Stomach (tissue), 9 donors: ENCODE data around the gene MMP25. TPM values are rescaled to one million over a fixed set of nuclear protein-coding genes. Genes with fewer than 3 reads are reported as not detected.
"Not testable (repeated sequence)": the region's sequence is repeated elsewhere in the genome, so short reads cannot be mapped to it uniquely, and the experiment has no call there.

Experiments
- DNase-seq, 2 donors: peaks; one replicate each; pipeline versions ENCODE4 v3.0.0 to v3.0.0-alpha.2; 2013 to 2019
- H3K27ac ChIP-seq, 5 donors: fragments of 200-600 bp in 4 of 5; sonication (generic) in 4 of 5; one replicate each; pipeline ENCODE4 v1.5.1; 2013 to 2019; ENCODE audit warnings: mild to moderate bottlenecking in 1 of 5, moderate library complexity in 1 of 5
- H3K27me3 ChIP-seq, 3 donors: fragments of 200-600 bp; sonication (generic); one replicate each; pipeline ENCODE4 v1.5.1; 2017 to 2019; ENCODE audit warnings: mixed run types in 1 of 3
- H3K36me3 ChIP-seq, 4 donors: fragments of 200-600 bp; sonication (generic); 1 replicate in 3 of 4; 2 replicates in 1 of 4; pipeline ENCODE4 v1.5.1; 2016 to 2019
- H3K4me1 ChIP-seq, 4 donors: fragments of 200-600 bp; sonication (generic); one replicate each; pipeline ENCODE4 v1.5.1; 2016 to 2019
- H3K4me3 ChIP-seq, 4 donors: fragments of 200-600 bp; sonication (generic) in 3 of 4; one replicate each; pipeline ENCODE4 v1.5.1; 2016 to 2019; ENCODE audit warnings: mild to moderate bottlenecking in 1 of 4
- H3K9me3 ChIP-seq, 4 donors: fragments of 200-600 bp; sonication (generic); one replicate each; pipeline ENCODE4 v1.5.1; 2016 to 2019
- CTCF ChIP-seq, 7 experiments: fragments of 450-650 bp in 4 of 7; fragments of 200-600 bp in 3 of 7; sonication (generic) in 3 of 7; IDR thresholded peaks; one replicate each; pipeline ENCODE4 v1.5.1; 2016 to 2019; ENCODE audit warnings: antibody characterized with exemption in 7 of 7, control low read depth in 2 of 7, mild to moderate bottlenecking in 1 of 7
- EP300 ChIP-seq: sonication (generic); formaldehyde crosslinking; IDR thresholded peaks from one replicate; pipeline ENCODE4 v1.6.1; 2017; ENCODE audit warnings: antibody characterized with exemption
- POLR2A ChIP-seq, 4 donors: fragments of 450-650 bp; IDR thresholded peaks; one replicate each; pipeline ENCODE4 v1.6.1; 2016; ENCODE audit warnings: antibody characterized with exemption in 4 of 4, control low read depth in 2 of 4, mild to moderate bottlenecking in 1 of 4, moderate library complexity in 1 of 4
- POLR2AphosphoS5 ChIP-seq, 3 donors: sonication (generic); formaldehyde crosslinking; IDR thresholded peaks; one replicate each; pipeline ENCODE4 v1.6.1; 2016; ENCODE audit warnings: antibody characterized with exemption in 3 of 3
- WGBS, 5 donors: extraction: QIAGEN DNeasy Blood & Tissue Kit in 3 of 5; methylation state at CpG; one replicate each; pipeline versions ENCODE4 v1.1.5 to v1.1.7; 2013 to 2018; 5-methylcytosine and 5-hydroxymethylcytosine counted together
- intact Hi-C: fragments of 100-400 bp; cut with DNase I; formaldehyde crosslinking; loops from one replicate; pipeline ENCODE4 v1.15.1; 2023; ENCODE audit warnings: low total_unique reads
- polyA plus RNA-seq, 3 donors: library from polyadenylated mRNA; stranded (reverse); fragments of 200-250 nt; gene quantifications; one replicate each; pipeline ENCODE4 v1.2.3, GENCODE V29; 2013
- total RNA-seq, 5 donors: library from RNA; depleted of rRNA; stranded (reverse); fragments of >200 nt; gene quantifications; one replicate each; pipeline versions ENCODE4 v1.1.0 to v1.2.3, GENCODE V29; 2014 to 2016
- donor health status: healthy with polysubstance abuse.
- donor health status: Bipolar disorder and iron deficiency.
- donor health status: healthy.

Gene MMP25
- total and polyA plus RNA-seq, 8 donors: 0.48 to 2.9 (median 1.1) TPM; not detected in 3

- WGBS, 5 donors: 16 to 36% (median 20%) methylated on average over 4 of the region's 4 CpGs
- peaks cover 11 to 29% (median 13%) of the 10 kb centered on the region in 4 donors for H3K4me1 ChIP-seq
- intact Hi-C loops: no loop called here
- H3K36me3 ChIP-seq: peaks cover 0 to 12% (median 0%) of the 10 kb centered on the region in 4 donors
- TF ChIP-seq POLR2AphosphoS5 (IDR thresholded peaks at IDR 0.05) (no peak), EP300 (no peak), POLR2A (IDR thresholded peaks at IDR 0.05) (no peak), CTCF (IDR thresholded peaks at IDR 0.05) (no peak)
- DNase-seq: no peak
- peaks cover 6 to 61% (median 38%) of the 10 kb centered on the region in 3 donors for H3K27me3 ChIP-seq
- H3K9me3 ChIP-seq: no peaks in the 10 kb centered on the region
- H3K4me3 ChIP-seq: peak overlapping the region in 1 of 4 donors; percentile 25
- H3K27ac ChIP-seq: peak overlapping the region in 2 of 5 donors; percentile 20 to 59
Measured at GRCh38 chr16:3051009-3051408, 4.6 kb downstream of the MMP25 start.

- no peak for TF ChIP-seq CTCF (IDR thresholded peaks at IDR 0.05)
- no peak for TF ChIP-seq POLR2AphosphoS5 (IDR thresholded peaks at IDR 0.05)
- no peak for TF ChIP-seq EP300
- no peak for TF ChIP-seq POLR2A (IDR thresholded peaks at IDR 0.05)
- no peaks in the 10 kb centered on the region for H3K9me3 ChIP-seq
- intact Hi-C loops: no loop called here
- H3K4me1 ChIP-seq: peaks cover 7 to 24% (median 8%) of the 10 kb centered on the region in 4 donors
- H3K27me3 ChIP-seq: peaks cover 4 to 56% (median 34%) of the 10 kb centered on the region in 3 donors
- peak overlapping the region in 2 of 5 donors; percentile 20 to 59 for H3K27ac ChIP-seq
- WGBS, 5 donors: 55 to 76% (median 73%) methylated on average over 9 of the region's 9 CpGs
- peaks cover 0 to 12% (median 0%) of the 10 kb centered on the region in 4 donors for H3K36me3 ChIP-seq
- no peak overlapping the region for H3K4me3 ChIP-seq
- no peak for DNase-seq
Measured at GRCh38 chr16:3051494-3051893, 5.1 kb downstream of the MMP25 start.

GRCh38 chr16:3052571-3053329 is 6.4 kb downstream of the MMP25 start:
- WGBS, 5 donors: 66 to 90% (median 81%) methylated on average over 8 to 11 of the region's 12 CpGs
- H3K27ac ChIP-seq: peak overlapping the region in 2 of 5 donors; percentile 20 to 59
- peaks cover 0 to 12% (median 2%) of the 10 kb centered on the region in 4 donors for H3K36me3 ChIP-seq
- H3K27me3 ChIP-seq: peaks cover 0 to 44% (median 22%) of the 10 kb centered on the region in 3 donors
- H3K4me3 ChIP-seq, intact Hi-C loops, H3K9me3 ChIP-seq, DNase-seq: not testable (repeated sequence)
- H3K4me1 ChIP-seq: peaks cover 0 to 27% (median 2%) of the 10 kb centered on the region in 4 donors

DNA sequence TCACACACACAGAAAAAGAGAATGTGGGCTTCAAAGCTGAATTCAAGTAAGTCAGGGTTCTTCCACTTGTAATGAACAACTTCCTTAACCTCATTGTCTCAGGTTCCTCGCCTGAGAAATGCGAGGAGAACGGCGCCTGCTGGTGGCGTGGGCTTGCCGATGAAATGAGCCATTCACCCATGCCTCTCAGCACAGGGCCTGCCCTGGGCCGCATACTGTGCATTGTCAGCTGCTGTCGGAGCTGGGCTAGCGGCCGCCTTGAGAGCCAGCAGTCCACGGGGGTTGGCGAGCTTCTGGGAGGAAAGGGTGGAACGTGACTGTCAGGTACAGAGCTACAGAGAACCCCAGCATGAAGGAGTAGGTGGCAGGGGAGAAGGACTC is 7.0 kb downstream of the MMP25 start:
- H3K36me3 ChIP-seq: peaks cover 0 to 12% (median 2%) of the 10 kb centered on the region in 4 donors
- WGBS, 5 donors: 85 to 100% (median 88%) methylated on average over 1 to 12 of the region's 13 CpGs
- H3K4me3 ChIP-seq, DNase-seq, H3K9me3 ChIP-seq, intact Hi-C loops: not testable (repeated sequence)
- H3K4me1 ChIP-seq: peaks cover 5 to 32% (median 8%) of the 10 kb centered on the region in 4 donors
- peak overlapping the region in 2 of 5 donors; percentile 20 to 27 for H3K27ac ChIP-seq
- peaks cover 0 to 44% (median 18%) of the 10 kb centered on the region in 3 donors for H3K27me3 ChIP-seq

- H3K27me3 ChIP-seq: peaks cover 0 to 28% (median under 1%) of the 10 kb centered on the region in 3 donors
- no peak overlapping the region for H3K4me3 ChIP-seq
- TF ChIP-seq EP300 (no peak), CTCF (IDR thresholded peaks at IDR 0.05) (no peak), POLR2A (IDR thresholded peaks at IDR 0.05) (no peak), POLR2AphosphoS5 (IDR thresholded peaks at IDR 0.05) (no peak)
- WGBS, 5 donors: 72 to 80% (median 79%) methylated on average over 17 of the region's 17 CpGs
- peaks cover 14 to 49% (median 23%) of the 10 kb centered on the region in 4 donors for H3K4me1 ChIP-seq
- peaks cover 0 to 12% (median 2%) of the 10 kb centered on the region in 4 donors for H3K36me3 ChIP-seq
- no peak for DNase-seq
- intact Hi-C loops: loop anchor here (5.0 kb wide), 1 partner anchor 72 kb away; no protein-coding TSS in a partner anchor
- no peaks in the 10 kb centered on the region for H3K9me3 ChIP-seq
- peak overlapping the region in 2 of 5 donors; percentile 32 to 48 for H3K27ac ChIP-seq
Measured at GRCh38 chr16:3054965-3055733, 8.8 kb downstream of the MMP25 start.

- WGBS, 5 donors: 74 to 83% (median 79%) methylated on average over 4 to 9 of the region's 9 CpGs
- H3K27me3 ChIP-seq: peaks cover 0 to 22% (median 0%) of the 10 kb centered on the region in 3 donors
- intact Hi-C loops: loop anchor here (5.0 kb wide), 1 partner anchor 72 kb away; no protein-coding TSS in a partner anchor
- peak overlapping the region in 2 of 5 donors; percentile 32 to 48 for H3K27ac ChIP-seq
- not testable (repeated sequence) for DNase-seq, H3K4me3 ChIP-seq, H3K9me3 ChIP-seq
- peaks cover 0 to 12% (median 2%) of the 10 kb centered on the region in 4 donors for H3K36me3 ChIP-seq
- peaks cover 15 to 52% (median 23%) of the 10 kb centered on the region in 4 donors for H3K4me1 ChIP-seq
Measured at GRCh38 chr16:3055734-3056115, 9.4 kb downstream of the MMP25 start.
